Colonic mucosa (tissue), 4 donors: ENCODE data around the gene RABGAP1L. TPM values are rescaled to one million over a fixed set of nuclear protein-coding genes. Genes with fewer than 3 reads are reported as not detected.

Experiments used
- DNase-seq: peaks from one replicate; pipeline ENCODE4 v3.0.0-alpha.2; 2020
- H3K27ac ChIP-seq: fragments of 200-600 bp; one replicate; pipeline ENCODE4 v1.8.0; 2021
- H3K27me3 ChIP-seq: fragments of 200-600 bp; one replicate; pipeline ENCODE4 v1.8.0; 2021
- H3K36me3 ChIP-seq: fragments of 200-600 bp; one replicate; pipeline ENCODE4 v1.8.0; 2021
- H3K4me1 ChIP-seq: fragments of 200-600 bp; one replicate; pipeline ENCODE4 v1.8.0; 2021; ENCODE audit warnings: mild to moderate bottlenecking
- H3K4me3 ChIP-seq: fragments of 200-600 bp; one replicate; pipeline ENCODE4 v1.8.0; 2021
- H3K9ac ChIP-seq, 2 donors: one replicate each; pipeline ENCODE4 v1.7.0; 2013; ENCODE audit warnings: control low read depth in 2 of 2, low read depth in 2 of 2, low read length in 2 of 2
- H3K9me3 ChIP-seq: fragments of 200-600 bp; one replicate; pipeline ENCODE4 v1.8.0; 2021
- CTCF ChIP-seq: fragments of 200-600 bp; IDR thresholded peaks from one replicate; pipeline ENCODE4 v1.8.0; 2022; ENCODE audit warnings: antibody characterized with exemption, mild to moderate bottlenecking
- intact Hi-C: fragments of 100-400 bp; cut with DNase I; formaldehyde crosslinking; loops from one replicate; pipeline ENCODE4 v1.14.1; 2022
- total RNA-seq, 2 donors: library from RNA; stranded (reverse); fragmentation: NEBNext Ultra II Directional in 1 of 2; extraction: Animal tissue kit (Norgen Biotek cat#: 25700) in 1 of 2; gene quantifications; one replicate each; pipeline ENCODE4 v1.2.1, GENCODE V29; 2021
- donor health status: healthy.
- donor health status: DM: no; HTN: no; CAD: no.
- donor health status: DM: no; HTN: no; CAD: no.

The RABGAP1L gene
- total RNA-seq, result 10 to 100 TPM; 50.3 to 87.0 TPM

GRCh38 chr1:174159252-174160108 lies at the start of gene RABGAP1L:
Gene RABGAP1L (plus strand): TSS chr1:174159520.
- H3K9ac ChIP-seq, result peak within 1 kb of the TSS; percentile 91 to 98
- peak; percentile 94 for DNase-seq
- peak within 1 kb of the TSS; percentile 99 for H3K27ac ChIP-seq
- H3K9me3 ChIP-seq, result no peaks in the 10 kb centered on the region
- no peak for TF ChIP-seq CTCF
- intact Hi-C loops, result loop anchor here (10.0 kb wide), 1 partner anchor 135 kb away; the partner anchor contains the start of gene RC3H1
- peaks cover 4% of the 10 kb centered on the region for H3K4me1 ChIP-seq
- no peaks in the 10 kb centered on the region for H3K27me3 ChIP-seq
- H3K4me3 ChIP-seq, result peak within 1 kb of the TSS; percentile 96
- H3K36me3 ChIP-seq, result no peaks in the 10 kb centered on the region

DNA sequence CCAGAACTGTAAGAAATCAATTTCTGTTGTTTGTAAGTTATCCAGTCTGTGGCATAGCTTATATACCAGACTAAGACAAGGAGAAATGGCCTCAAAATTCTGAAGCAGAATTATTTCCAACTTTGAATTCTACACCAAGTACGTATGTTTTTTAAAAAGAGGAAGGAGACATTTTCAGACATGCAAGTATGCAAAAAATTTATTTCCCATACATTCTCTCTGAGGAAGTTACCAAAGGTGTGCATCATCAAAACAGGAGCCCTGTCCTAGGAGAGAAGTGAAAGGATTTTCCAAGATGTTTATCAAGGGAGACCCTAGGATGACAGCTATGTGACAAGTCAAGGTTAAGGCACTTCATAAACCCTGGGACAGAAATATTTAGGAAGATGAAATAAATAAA lies 49.3 kb upstream of the RABGAP1L start:
- H3K4me1 ChIP-seq, result no peaks in the 10 kb centered on the region
- no peak for DNase-seq
- TF ChIP-seq CTCF, result no peak
- H3K27ac ChIP-seq, result no peak overlapping the region
- no peak overlapping the region for H3K9ac ChIP-seq
- H3K4me3 ChIP-seq, result no peak overlapping the region
- intact Hi-C loops, result no loop called here
- no peaks in the 10 kb centered on the region for H3K27me3 ChIP-seq
- H3K9me3 ChIP-seq, result no peaks in the 10 kb centered on the region
- no peaks in the 10 kb centered on the region for H3K36me3 ChIP-seq

GRCh38 chr1:174112489-174113162 lies 46.7 kb upstream of the RABGAP1L start:
- H3K36me3 ChIP-seq, result no peaks in the 10 kb centered on the region
- no peak overlapping the region for H3K27ac ChIP-seq
- intact Hi-C loops, result no loop called here
- no peak for TF ChIP-seq CTCF
- H3K9me3 ChIP-seq, result no peaks in the 10 kb centered on the region
- no peaks in the 10 kb centered on the region for H3K4me1 ChIP-seq
- no peak overlapping the region for H3K9ac ChIP-seq
- no peak for DNase-seq
- H3K4me3 ChIP-seq, result no peak overlapping the region
- no peaks in the 10 kb centered on the region for H3K27me3 ChIP-seq

DNA sequence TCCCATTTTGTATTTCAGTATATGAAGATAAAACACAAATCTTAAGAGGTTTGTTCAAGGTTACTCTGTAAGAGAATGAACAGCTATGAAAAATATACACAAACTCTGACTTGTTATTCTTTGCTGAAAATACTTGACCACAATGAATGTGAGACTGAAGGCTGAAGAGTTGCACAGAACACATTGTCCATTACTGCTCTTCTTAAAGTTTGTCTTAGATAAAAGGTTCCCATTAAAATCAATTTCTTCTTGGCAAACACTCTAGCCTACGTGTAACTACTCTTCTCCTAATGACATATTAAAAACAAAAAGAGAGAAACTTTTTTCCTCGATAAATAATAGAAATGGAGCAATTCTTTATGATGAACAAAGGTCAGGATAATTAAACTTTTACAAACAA lies 45.2 kb upstream of the RABGAP1L start:
- Histone ChIP-seq H3K4me1 (no peaks in the 10 kb centered on the region), H3K9ac (no peak overlapping the region), H3K27ac (no peak overlapping the region), H3K27me3 (no peaks in the 10 kb centered on the region), H3K4me3 (no peak overlapping the region), H3K9me3 (no peaks in the 10 kb centered on the region), H3K36me3 (no peaks in the 10 kb centered on the region)
- TF ChIP-seq CTCF, result no peak
- DNase-seq, result no peak
- intact Hi-C loops, result no loop called here

- intact Hi-C loops, result no loop called here
- no peaks in the 10 kb centered on the region for H3K4me1 ChIP-seq
- H3K4me3 ChIP-seq, result no peak overlapping the region
- TF ChIP-seq CTCF, result peak; percentile 67
- no peaks in the 10 kb centered on the region for H3K9me3 ChIP-seq
- peak; percentile 50 for DNase-seq
- no peaks in the 10 kb centered on the region for H3K36me3 ChIP-seq
- H3K27ac ChIP-seq, result no peak overlapping the region
- no peaks in the 10 kb centered on the region for H3K27me3 ChIP-seq
- no peak overlapping the region for H3K9ac ChIP-seq
Observed at GRCh38 chr1:174114788-174115448, 44.4 kb upstream of the RABGAP1L start.
